Upper lobe of left lung (tissue), 4 donors: ENCODE results near the gene TCF7L1.
A peak's percentile ranks its signal among the peaks of the same experiment; 100 is the strongest.

Experiments used
- EP300 ChIP-seq, 4 donors: sonication (generic); formaldehyde crosslinking; IDR thresholded peaks; one replicate each; pipeline ENCODE4 v1.5.1; 2017; ENCODE audit warnings: antibody characterized with exemption in 4 of 4, control low read depth in 2 of 4
- POLR2A ChIP-seq, 4 donors: fragments of 450-650 bp; IDR thresholded peaks; one replicate each; pipeline ENCODE4 v1.5.1; 2016 to 2017; ENCODE audit warnings: antibody characterized with exemption in 4 of 4, mild to moderate bottlenecking in 2 of 4
- POLR2AphosphoS5 ChIP-seq, 2 donors: sonication (generic); formaldehyde crosslinking; IDR thresholded peaks; one replicate each; pipeline ENCODE4 v1.5.1; 2017; ENCODE audit warnings: antibody characterized with exemption in 2 of 2
- TF ChIP-seq, protein P1 (sequence below), 6 experiments: fragments of 450-650 bp in 4 of 6; fragments of 200-600 bp in 2 of 6; sonication (generic) in 2 of 6; IDR thresholded peaks; one replicate each; pipeline ENCODE4 v1.5.1; 2016 to 2019; ENCODE audit warnings: antibody characterized with exemption in 6 of 6

- TF ChIP-seq, protein P1, sequence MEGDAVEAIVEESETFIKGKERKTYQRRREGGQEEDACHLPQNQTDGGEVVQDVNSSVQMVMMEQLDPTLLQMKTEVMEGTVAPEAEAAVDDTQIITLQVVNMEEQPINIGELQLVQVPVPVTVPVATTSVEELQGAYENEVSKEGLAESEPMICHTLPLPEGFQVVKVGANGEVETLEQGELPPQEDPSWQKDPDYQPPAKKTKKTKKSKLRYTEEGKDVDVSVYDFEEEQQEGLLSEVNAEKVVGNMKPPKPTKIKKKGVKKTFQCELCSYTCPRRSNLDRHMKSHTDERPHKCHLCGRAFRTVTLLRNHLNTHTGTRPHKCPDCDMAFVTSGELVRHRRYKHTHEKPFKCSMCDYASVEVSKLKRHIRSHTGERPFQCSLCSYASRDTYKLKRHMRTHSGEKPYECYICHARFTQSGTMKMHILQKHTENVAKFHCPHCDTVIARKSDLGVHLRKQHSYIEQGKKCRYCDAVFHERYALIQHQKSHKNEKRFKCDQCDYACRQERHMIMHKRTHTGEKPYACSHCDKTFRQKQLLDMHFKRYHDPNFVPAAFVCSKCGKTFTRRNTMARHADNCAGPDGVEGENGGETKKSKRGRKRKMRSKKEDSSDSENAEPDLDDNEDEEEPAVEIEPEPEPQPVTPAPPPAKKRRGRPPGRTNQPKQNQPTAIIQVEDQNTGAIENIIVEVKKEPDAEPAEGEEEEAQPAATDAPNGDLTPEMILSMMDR (IDR thresholded peaks at IDR 0.05) = peak in 1 of 6 experiments; percentile 9
- TF ChIP-seq POLR2AphosphoS5 (IDR thresholded peaks at IDR 0.05) (no peak), POLR2A (IDR thresholded peaks at IDR 0.05) (no peak), EP300 (IDR thresholded peaks at IDR 0.05) (no peak)
These were observed 48.0 kb downstream of the TCF7L1 start for GRCh38 chr2:85181134-85181631.
